OCI-LY1 (cell line): Measurements from ENCODE around the gene BEAN1.

Experiments
- H2AFZ ChIP-seq: fragments of 200-600 bp; sonication (generic), shearing (Covaris generic); 2 replicates; pipeline ENCODE4 v1.6.0; 2014; ENCODE audit warnings: antibody characterized with exemption, mild to moderate bottlenecking, low read length
- H3F3A ChIP-seq: fragments of 200-600 bp; sonication (generic), shearing (Covaris generic); 2 replicates; pipeline ENCODE4 v1.6.0; 2014; ENCODE audit warnings: mild to moderate bottlenecking, antibody characterized with exemption, low read length, moderate library complexity; ENCODE audit not compliant: insufficient read depth
- H3K27ac ChIP-seq: fragments of 200-600 bp; sonication (generic); 2 replicates; pipeline ENCODE4 v1.5.1; 2014; ENCODE audit warnings: low read length, mixed run types, mild to moderate bottlenecking, low read depth; ENCODE audit not compliant: poor library complexity, severe bottlenecking
- H3K27me3 ChIP-seq: fragments of 200-600 bp; sonication (generic); 2 replicates; pipeline ENCODE4 v1.6.0; 2014; ENCODE audit warnings: antibody characterized with exemption, mild to moderate bottlenecking, low read length, moderate library complexity; ENCODE audit not compliant: insufficient read depth
- H3K36me3 ChIP-seq: fragments of 200-600 bp; sonication (generic); 2 replicates; pipeline ENCODE4 v1.6.1; 2014; ENCODE audit warnings: mild to moderate bottlenecking, antibody characterized with exemption, low read length, moderate library complexity, mixed read lengths; ENCODE audit not compliant: insufficient read depth
- H3K4me1 ChIP-seq: fragments of 200-600 bp; sonication (generic); 2 replicates; pipeline ENCODE4 v1.5.1; 2014; ENCODE audit warnings: mild to moderate bottlenecking, low read length, moderate library complexity; ENCODE audit not compliant: insufficient read depth, severe bottlenecking
- H3K4me2 ChIP-seq: fragments of 200-600 bp; sonication (generic), shearing (Covaris generic); 2 replicates; pipeline ENCODE4 v1.6.1; 2014; ENCODE audit warnings: low read length
- H3K4me3 ChIP-seq: fragments of 200-600 bp; sonication (generic); 2 replicates; pipeline ENCODE4 v1.5.1; 2014; ENCODE audit warnings: low read length, low read depth, mild to moderate bottlenecking, mixed read lengths; ENCODE audit not compliant: poor library complexity, severe bottlenecking
- H3K79me2 ChIP-seq: fragments of 200-600 bp; shearing (Covaris generic); 2 replicates; pipeline ENCODE4 v1.6.1; 2016; ENCODE audit warnings: mixed run types, low read length, mixed read lengths; ENCODE audit not compliant: insufficient read depth
- H3K9ac ChIP-seq: fragments of 200-600 bp; sonication (generic), shearing (Covaris generic); 2 replicates; pipeline ENCODE4 v1.6.1; 2014; ENCODE audit warnings: mild to moderate bottlenecking, low read length, mixed read lengths
- H3K9me2 ChIP-seq: fragments of 200-600 bp; sonication (generic), shearing (Covaris generic); 2 replicates; pipeline ENCODE4 v1.6.1; 2014; ENCODE audit warnings: low read depth, mild to moderate bottlenecking, low read length, mixed read lengths
- H3K9me3 ChIP-seq: fragments of 200-600 bp; shearing (Covaris generic); 2 replicates; pipeline ENCODE4 v1.6.1; 2014; ENCODE audit warnings: low read length, mixed read lengths
- H4K20me1 ChIP-seq: fragments of 200-600 bp; sonication (generic), shearing (Covaris generic); 2 replicates; pipeline ENCODE4 v1.6.0; 2016; ENCODE audit warnings: mild to moderate bottlenecking, low read length; ENCODE audit not compliant: insufficient read depth
- CTCF ChIP-seq: fragments of 200-600 bp; sonication (generic), shearing (Covaris generic); IDR thresholded peaks from 2 replicates; pipeline ENCODE4 v1.5.1; 2017; ENCODE audit warnings: mild to moderate bottlenecking, antibody characterized with exemption, low read length, moderate library complexity, mixed read lengths
- EZH2 ChIP-seq: fragments of 200-600 bp; sonication (generic), shearing (Covaris generic); IDR thresholded peaks from 2 replicates; pipeline ENCODE4 v1.8.0; 2017; ENCODE audit warnings: borderline replicate concordance, mixed run types, mild to moderate bottlenecking, antibody characterized with exemption, low read length, moderate library complexity, mixed read lengths

Gene BEAN1

GRCh38 chr16:66507731-66508239 lies 80.7 kb downstream of the BEAN1 start:
- no peak overlapping the region for H3K4me2 ChIP-seq
- H3K79me2 ChIP-seq = no peaks in the 10 kb centered on the region
- no peak overlapping the region for H2AFZ ChIP-seq
- no peak overlapping the region for H3K27ac ChIP-seq
- H3K9me3 ChIP-seq = no peaks in the 10 kb centered on the region
- H3K4me1 ChIP-seq = no peaks in the 10 kb centered on the region
- no peaks in the 10 kb centered on the region; the same call in 1 of the 2 replicates for H3F3A ChIP-seq
- TF ChIP-seq CTCF (no peak), EZH2 (no peak)
- no peaks in the 10 kb centered on the region for H4K20me1 ChIP-seq
- H3K9ac ChIP-seq = no peak overlapping the region
- no peaks in the 10 kb centered on the region for H3K9me2 ChIP-seq
- no peak overlapping the region for H3K4me3 ChIP-seq
- no peaks in the 10 kb centered on the region for H3K27me3 ChIP-seq
- H3K36me3 ChIP-seq = no peaks in the 10 kb centered on the region

GRCh38 chr16:66508248-66508913 lies 81.3 kb downstream of the BEAN1 start:
- no peak overlapping the region for H3K4me2 ChIP-seq
- no peaks in the 10 kb centered on the region for H3K4me1 ChIP-seq
- no peak overlapping the region for H3K27ac ChIP-seq
- no peaks in the 10 kb centered on the region; the same call in 1 of the 2 replicates for H3F3A ChIP-seq
- H3K36me3 ChIP-seq = no peaks in the 10 kb centered on the region
- H3K9ac ChIP-seq = no peak overlapping the region
- TF ChIP-seq EZH2 (no peak), CTCF (no peak)
- no peaks in the 10 kb centered on the region for H3K79me2 ChIP-seq
- no peaks in the 10 kb centered on the region for H3K9me2 ChIP-seq
- H3K4me3 ChIP-seq = no peak overlapping the region
- no peaks in the 10 kb centered on the region for H4K20me1 ChIP-seq
- H2AFZ ChIP-seq = no peak overlapping the region
- no peaks in the 10 kb centered on the region for H3K27me3 ChIP-seq
- no peaks in the 10 kb centered on the region for H3K9me3 ChIP-seq

- H3K79me2 ChIP-seq = no peaks in the 10 kb centered on the region
- no peak overlapping the region for H2AFZ ChIP-seq
- H4K20me1 ChIP-seq = no peaks in the 10 kb centered on the region
- H3K36me3 ChIP-seq = no peaks in the 10 kb centered on the region
- H3K4me2 ChIP-seq = no peak overlapping the region
- H3K9me3 ChIP-seq = no peaks in the 10 kb centered on the region
- no peak for TF ChIP-seq CTCF
- TF ChIP-seq EZH2 = no peak
- no peaks in the 10 kb centered on the region for H3K27me3 ChIP-seq
- H3K4me3 ChIP-seq = no peak overlapping the region
- no peaks in the 10 kb centered on the region for H3K4me1 ChIP-seq
- H3K9ac ChIP-seq = no peak overlapping the region
- no peak overlapping the region for H3K27ac ChIP-seq
- H3K9me2 ChIP-seq = no peaks in the 10 kb centered on the region
- H3F3A ChIP-seq = no peaks in the 10 kb centered on the region; the same call in 1 of the 2 replicates
These were observed 81.9 kb downstream of the BEAN1 start for GRCh38 chr16:66508914-66509496.
